Panc1 (cell line): Measurements from ENCODE around the gene STAP1. TPM values are rescaled to one million over a fixed set of nuclear protein-coding genes. Genes with fewer than 3 reads are reported as not detected.

ENCODE experiments used
- ATAC-seq: fragments of 200-7000 bp; cut with Tn5 transposase; 2 replicates; pipeline ENCODE4 v1.9.1; 2020; ENCODE audit warnings: mild to moderate bottlenecking, moderate library complexity
- BruUV-seq: library from RNA; stranded (reverse); fragments of 400-500 nt; replicated peaks from 2 replicates; lab custom pipeline; 2021; lab: Mats Ljungman, UMichigan
- CTCF ChIA-PET: fragments of 300-600 bp; sonication (Branson Sonifier 250); formaldehyde crosslinking; loops from one replicate; lab custom pipeline; 2022; ENCODE audit warnings: antibody characterized with exemption; lab: Charles Lee
- POLR2A ChIA-PET: fragments of 300-600 bp; sonication (Branson Sonifier 250); formaldehyde crosslinking; loops from one replicate; lab custom pipeline; 2022; ENCODE audit warnings: antibody characterized with exemption; lab: Charles Lee
- DNase-seq: peaks from one replicate; pipeline ENCODE4 v3.0.0-alpha.2; 2010; ENCODE audit warnings: low read depth, low spot score
- H3K27ac ChIP-seq: 2 replicates; pipeline ENCODE4 v1.5.1; 2011; ENCODE audit warnings: mild to moderate bottlenecking, low read length, inconsistent platforms
- H3K27me3 ChIP-seq: fragments of 200-500 bp; sonication (Bioruptor generic); 2 replicates; pipeline ENCODE4 v1.6.0; 2014; ENCODE audit warnings: low read length, inconsistent platforms; ENCODE audit not compliant: control insufficient read depth, insufficient read depth
- H3K36me3 ChIP-seq: fragments of 200-500 bp; sonication (Bioruptor generic); 2 replicates; pipeline ENCODE4 v1.5.1; 2014; ENCODE audit warnings: inconsistent platforms, mild to moderate bottlenecking, low read length, moderate library complexity; ENCODE audit not compliant: control insufficient read depth, insufficient read depth
- H3K4me1 ChIP-seq: 2 replicates; pipeline ENCODE4 v1.5.1; 2011; ENCODE audit warnings: inconsistent platforms, mild to moderate bottlenecking, low read length, moderate library complexity; ENCODE audit not compliant: control insufficient read depth, insufficient read depth
- H3K4me3 ChIP-seq, 2 experiments: 2 replicates each; pipeline ENCODE4 v1.5.1; 2011 to 2012; ENCODE audit warnings: low read depth in 2 of 2, low read length in 2 of 2, mild to moderate bottlenecking in 2 of 2, inconsistent platforms in 1 of 2, moderate library complexity in 1 of 2
- H3K9me3 ChIP-seq: fragments of 200-500 bp; sonication (Bioruptor generic); 2 replicates; pipeline ENCODE4 v1.5.1; 2014; ENCODE audit warnings: low read depth, mild to moderate bottlenecking, inconsistent platforms, low read length, moderate library complexity; ENCODE audit not compliant: control insufficient read depth, insufficient read depth
- POLR2AphosphoS5 ChIP-seq: IDR thresholded peaks from 2 replicates; pipeline ENCODE4 v1.6.1; 2012; ENCODE audit warnings: mild to moderate bottlenecking, low read depth, low read length, moderate library complexity
- SIN3A ChIP-seq: IDR thresholded peaks from 2 replicates; pipeline ENCODE4 v1.6.1; 2012; ENCODE audit warnings: low read depth, mild to moderate bottlenecking, low read length, moderate library complexity, borderline replicate concordance; ENCODE audit not compliant: insufficient read depth
- TCF7L2 ChIP-seq: IDR thresholded peaks from 2 replicates; pipeline ENCODE4 v1.6.1; 2011; ENCODE audit warnings: mild to moderate bottlenecking, low read depth, low read length, inconsistent platforms
- in situ Hi-C: cut with HindIII; loops from 2 replicates; pipeline ENCODE4 v1.10.0; 2016; ENCODE audit warnings: low sequenced_read_pairs, low pct_unique_long_range_greater_than_20kb
- intact Hi-C: fragments of 100-400 bp; cut with micrococcal nuclease; formaldehyde crosslinking; loops from one replicate; pipeline ENCODE4 v1.10.0; 2022; ENCODE audit not compliant: unreplicated experiment
- total RNA-seq: library from RNA; stranded (reverse); gene quantifications from one replicate; pipeline ENCODE4 v1.2.1, GENCODE V29; 2021; ENCODE audit not compliant: unreplicated experiment
- TF ChIP-seq, protein P1 (sequence below): fragments of 450-650 bp; IDR thresholded peaks from 2 replicates; pipeline ENCODE4 v1.5.1; 2017; ENCODE audit warnings: mild to moderate bottlenecking
- TF ChIP-seq, protein P2 (sequence below), 2 experiments: IDR thresholded peaks; 2 replicates each; pipeline ENCODE4 v1.6.1; 2011 to 2012; ENCODE audit warnings: low read depth in 2 of 2, control low read depth in 1 of 2, low read length in 1 of 2, mild to moderate bottlenecking in 1 of 2, moderate library complexity in 1 of 2; ENCODE audit not compliant: insufficient read depth in 1 of 2

The STAP1 gene
- total RNA-seq, 1 experiment from 2014 or later = not detected

DNA sequence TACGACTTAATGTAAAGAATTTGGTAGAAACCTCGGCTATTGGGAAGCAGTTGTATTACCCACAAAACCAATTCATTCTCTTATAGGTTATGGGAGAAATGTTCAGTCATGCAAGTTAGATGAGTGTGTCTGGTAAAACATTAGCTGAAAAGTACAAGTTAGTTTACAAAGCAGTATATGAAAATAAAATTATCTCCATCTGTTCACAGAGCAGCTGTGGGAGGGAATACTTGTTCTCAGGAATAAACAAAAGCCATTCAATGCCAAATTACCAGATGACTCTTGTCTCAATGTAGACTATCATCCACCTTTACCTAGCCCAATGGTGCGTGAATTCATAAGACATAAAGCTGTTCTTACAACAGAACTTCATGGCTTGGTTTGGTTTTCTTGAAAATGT, 28.6 kb downstream of the STAP1 start:
- H3K27ac ChIP-seq = no peak overlapping the region
- BruUV-seq = no TSS peak
- ATAC-seq (no peak), DNase-seq (no peak)
- in situ Hi-C loops (no loop called here), intact Hi-C loops (no loop called here)
- no peaks in the 10 kb centered on the region for H3K9me3 ChIP-seq
- no peaks in the 10 kb centered on the region for H3K4me1 ChIP-seq
- no peaks in the 10 kb centered on the region for H3K27me3 ChIP-seq
- TF ChIP-seq POLR2AphosphoS5 (no peak), SIN3A (no peak), TCF7L2 (no peak)
- TF ChIP-seq, protein P1, sequence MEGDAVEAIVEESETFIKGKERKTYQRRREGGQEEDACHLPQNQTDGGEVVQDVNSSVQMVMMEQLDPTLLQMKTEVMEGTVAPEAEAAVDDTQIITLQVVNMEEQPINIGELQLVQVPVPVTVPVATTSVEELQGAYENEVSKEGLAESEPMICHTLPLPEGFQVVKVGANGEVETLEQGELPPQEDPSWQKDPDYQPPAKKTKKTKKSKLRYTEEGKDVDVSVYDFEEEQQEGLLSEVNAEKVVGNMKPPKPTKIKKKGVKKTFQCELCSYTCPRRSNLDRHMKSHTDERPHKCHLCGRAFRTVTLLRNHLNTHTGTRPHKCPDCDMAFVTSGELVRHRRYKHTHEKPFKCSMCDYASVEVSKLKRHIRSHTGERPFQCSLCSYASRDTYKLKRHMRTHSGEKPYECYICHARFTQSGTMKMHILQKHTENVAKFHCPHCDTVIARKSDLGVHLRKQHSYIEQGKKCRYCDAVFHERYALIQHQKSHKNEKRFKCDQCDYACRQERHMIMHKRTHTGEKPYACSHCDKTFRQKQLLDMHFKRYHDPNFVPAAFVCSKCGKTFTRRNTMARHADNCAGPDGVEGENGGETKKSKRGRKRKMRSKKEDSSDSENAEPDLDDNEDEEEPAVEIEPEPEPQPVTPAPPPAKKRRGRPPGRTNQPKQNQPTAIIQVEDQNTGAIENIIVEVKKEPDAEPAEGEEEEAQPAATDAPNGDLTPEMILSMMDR = no peak
- TF ChIP-seq, protein P2, sequence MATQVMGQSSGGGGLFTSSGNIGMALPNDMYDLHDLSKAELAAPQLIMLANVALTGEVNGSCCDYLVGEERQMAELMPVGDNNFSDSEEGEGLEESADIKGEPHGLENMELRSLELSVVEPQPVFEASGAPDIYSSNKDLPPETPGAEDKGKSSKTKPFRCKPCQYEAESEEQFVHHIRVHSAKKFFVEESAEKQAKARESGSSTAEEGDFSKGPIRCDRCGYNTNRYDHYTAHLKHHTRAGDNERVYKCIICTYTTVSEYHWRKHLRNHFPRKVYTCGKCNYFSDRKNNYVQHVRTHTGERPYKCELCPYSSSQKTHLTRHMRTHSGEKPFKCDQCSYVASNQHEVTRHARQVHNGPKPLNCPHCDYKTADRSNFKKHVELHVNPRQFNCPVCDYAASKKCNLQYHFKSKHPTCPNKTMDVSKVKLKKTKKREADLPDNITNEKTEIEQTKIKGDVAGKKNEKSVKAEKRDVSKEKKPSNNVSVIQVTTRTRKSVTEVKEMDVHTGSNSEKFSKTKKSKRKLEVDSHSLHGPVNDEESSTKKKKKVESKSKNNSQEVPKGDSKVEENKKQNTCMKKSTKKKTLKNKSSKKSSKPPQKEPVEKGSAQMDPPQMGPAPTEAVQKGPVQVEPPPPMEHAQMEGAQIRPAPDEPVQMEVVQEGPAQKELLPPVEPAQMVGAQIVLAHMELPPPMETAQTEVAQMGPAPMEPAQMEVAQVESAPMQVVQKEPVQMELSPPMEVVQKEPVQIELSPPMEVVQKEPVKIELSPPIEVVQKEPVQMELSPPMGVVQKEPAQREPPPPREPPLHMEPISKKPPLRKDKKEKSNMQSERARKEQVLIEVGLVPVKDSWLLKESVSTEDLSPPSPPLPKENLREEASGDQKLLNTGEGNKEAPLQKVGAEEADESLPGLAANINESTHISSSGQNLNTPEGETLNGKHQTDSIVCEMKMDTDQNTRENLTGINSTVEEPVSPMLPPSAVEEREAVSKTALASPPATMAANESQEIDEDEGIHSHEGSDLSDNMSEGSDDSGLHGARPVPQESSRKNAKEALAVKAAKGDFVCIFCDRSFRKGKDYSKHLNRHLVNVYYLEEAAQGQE (IDR thresholded peaks at IDR 0.05; ENCODE audit: insufficient read depth in 1 of 2, low read depth in 2 of 2, low read length in 1 of 2) = no peak
- H3K36me3 ChIP-seq = no peaks in the 10 kb centered on the region
- no peak overlapping the region for H3K4me3 ChIP-seq
- ChIA-PET POLR2A (no interaction called here), CTCF (no interaction called here)

DNA sequence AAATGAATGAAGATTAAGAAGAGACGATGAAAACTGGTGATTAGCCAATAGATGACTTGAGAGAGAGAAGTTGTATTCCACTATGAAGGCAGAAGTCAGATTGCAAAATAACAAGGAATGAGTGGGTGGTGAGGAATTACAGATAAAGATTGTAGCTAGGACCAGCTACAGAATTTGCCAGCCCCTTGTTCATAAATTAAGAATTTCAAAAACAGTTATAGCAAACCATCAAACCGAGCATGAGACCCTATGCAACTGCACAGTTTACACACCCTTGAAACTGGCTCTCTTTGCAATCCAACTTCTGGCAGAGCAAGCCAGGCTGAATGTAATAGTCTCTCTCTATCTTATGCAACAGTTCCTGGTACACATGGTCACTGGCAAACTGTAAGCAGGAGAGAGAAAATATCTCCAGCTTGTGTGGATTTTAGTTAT, 35.2 kb downstream of the STAP1 start:
- CTCF ChIA-PET = no interaction called here
- no peak for DNase-seq
- in situ Hi-C loops = no loop called here
- Histone ChIP-seq H3K9me3 (no peaks in the 10 kb centered on the region), H3K4me3 (no peak overlapping the region), H3K36me3 (no peaks in the 10 kb centered on the region), H3K27ac (no peak overlapping the region), H3K4me1 (no peaks in the 10 kb centered on the region), H3K27me3 (peaks cover 5% of the 10 kb centered on the region; the same call in 1 of the 2 replicates)
- no TSS peak for BruUV-seq
- POLR2A ChIA-PET = no interaction called here
- no peak for ATAC-seq
- TF ChIP-seq, protein P1 = no peak
- intact Hi-C loops = no loop called here
